ENCODE measurements around the gene PPEF2.
A peak's percentile ranks its signal among the peaks of the same experiment; 100 is the strongest.
"Not testable (repeated sequence)": the region's sequence is repeated elsewhere in the genome, so short reads cannot be mapped to it uniquely, and the experiment has no call there.

PPEF2 gene, protein sequence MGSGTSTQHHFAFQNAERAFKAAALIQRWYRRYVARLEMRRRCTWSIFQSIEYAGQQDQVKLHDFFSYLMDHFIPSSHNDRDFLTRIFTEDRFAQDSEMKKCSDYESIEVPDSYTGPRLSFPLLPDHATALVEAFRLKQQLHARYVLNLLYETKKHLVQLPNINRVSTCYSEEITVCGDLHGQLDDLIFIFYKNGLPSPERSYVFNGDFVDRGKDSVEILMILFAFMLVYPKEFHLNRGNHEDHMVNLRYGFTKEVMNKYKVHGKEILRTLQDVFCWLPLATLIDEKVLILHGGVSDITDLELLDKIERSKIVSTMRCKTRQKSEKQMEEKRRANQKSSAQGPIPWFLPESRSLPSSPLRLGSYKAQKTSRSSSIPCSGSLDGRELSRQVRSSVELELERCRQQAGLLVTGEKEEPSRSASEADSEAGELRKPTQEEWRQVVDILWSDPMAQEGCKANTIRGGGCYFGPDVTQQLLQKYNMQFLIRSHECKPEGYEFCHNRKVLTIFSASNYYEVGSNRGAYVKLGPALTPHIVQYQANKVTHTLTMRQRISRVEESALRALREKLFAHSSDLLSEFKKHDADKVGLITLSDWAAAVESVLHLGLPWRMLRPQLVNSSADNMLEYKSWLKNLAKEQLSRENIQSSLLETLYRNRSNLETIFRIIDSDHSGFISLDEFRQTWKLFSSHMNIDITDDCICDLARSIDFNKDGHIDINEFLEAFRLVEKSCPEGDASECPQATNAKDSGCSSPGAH

DNA sequence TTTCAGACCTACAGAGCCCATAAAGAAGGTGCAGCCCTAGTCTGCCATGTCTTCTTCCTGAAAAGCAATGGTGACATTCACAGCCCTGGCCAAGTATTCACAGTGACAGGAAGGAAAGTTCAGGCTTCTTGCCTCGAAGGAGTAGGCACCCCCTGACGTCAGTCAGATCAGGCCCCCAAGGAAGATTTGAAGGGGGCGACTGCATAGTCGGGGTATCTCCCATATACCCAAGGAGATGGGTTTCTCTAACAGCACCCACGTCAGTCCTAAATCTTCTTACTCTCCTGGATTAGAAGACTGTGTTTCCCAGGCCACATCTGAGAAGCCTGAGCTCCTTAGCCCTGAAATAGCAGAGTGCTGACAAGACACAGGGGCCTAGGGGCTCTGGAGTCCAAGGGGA lies at the start of gene PPEF2:
PPEF2 (minus strand) TSS at position 101 of the 400 bp plus-strand sequence. CDS start 6,127 bp downstream, outside the sequence.
- DNase-seq (ENCODE audit: low read depth) = no peak

DNA sequence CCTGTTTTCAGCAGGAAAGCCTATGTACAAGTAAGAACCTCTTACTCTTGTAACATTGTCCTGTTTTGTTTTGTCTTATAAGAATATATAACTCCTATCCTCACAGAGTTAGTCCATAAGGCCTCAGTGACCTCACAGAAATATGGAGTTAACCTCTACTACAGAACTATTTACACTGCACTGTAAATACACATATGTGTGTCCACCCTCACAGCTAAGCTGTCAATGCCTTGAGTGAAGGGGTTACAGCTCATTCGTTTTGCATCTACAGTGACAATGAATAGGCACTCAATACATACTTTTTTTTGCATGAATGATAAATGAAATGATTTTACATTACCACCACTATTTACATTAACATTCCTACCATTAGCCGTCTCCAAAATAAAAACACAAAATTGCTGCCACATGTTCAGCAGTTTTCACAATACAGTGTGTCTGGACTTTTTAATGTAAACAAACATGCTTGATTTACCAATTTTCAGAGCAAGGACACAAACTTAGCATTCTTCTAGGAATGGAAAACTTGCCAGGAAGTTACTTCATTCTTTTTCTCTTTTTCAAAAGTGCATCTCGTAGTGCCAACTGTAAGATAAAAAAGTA lies 48.1 kb upstream of the PPEF2 start:
- DNase-seq (ENCODE audit: low read depth) = no peak

DNA sequence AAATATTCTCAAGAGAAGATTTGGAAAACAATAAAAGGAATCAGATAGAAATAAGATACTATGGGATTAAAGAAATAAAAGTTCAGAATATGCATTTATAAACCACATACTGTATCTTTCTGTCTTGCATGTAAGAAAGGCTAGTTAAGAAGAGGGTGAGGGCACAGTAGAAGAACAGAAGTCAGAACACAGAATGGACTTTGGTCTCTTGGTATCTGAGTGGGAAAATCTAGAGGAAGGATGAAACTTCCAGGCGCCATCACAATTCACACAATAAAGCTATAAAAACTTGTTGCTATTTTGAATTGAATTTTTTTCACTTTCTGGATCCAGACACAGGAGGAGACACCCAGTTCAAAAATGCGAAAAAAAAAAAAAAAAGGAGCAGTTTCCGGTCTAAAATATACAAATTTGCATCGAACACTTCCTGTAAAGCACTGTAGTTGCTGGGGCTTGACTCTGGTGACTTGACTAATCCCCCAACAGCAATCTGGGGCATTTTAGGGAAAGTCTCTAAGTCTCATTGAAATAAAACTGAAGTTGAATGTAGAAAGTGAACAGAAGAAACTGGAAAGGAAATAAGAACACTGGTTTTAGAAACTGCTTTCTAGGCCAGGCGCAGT lies 46.7 kb upstream of the PPEF2 start:
- DNase-seq (ENCODE audit: low read depth) = no peak

DNA sequence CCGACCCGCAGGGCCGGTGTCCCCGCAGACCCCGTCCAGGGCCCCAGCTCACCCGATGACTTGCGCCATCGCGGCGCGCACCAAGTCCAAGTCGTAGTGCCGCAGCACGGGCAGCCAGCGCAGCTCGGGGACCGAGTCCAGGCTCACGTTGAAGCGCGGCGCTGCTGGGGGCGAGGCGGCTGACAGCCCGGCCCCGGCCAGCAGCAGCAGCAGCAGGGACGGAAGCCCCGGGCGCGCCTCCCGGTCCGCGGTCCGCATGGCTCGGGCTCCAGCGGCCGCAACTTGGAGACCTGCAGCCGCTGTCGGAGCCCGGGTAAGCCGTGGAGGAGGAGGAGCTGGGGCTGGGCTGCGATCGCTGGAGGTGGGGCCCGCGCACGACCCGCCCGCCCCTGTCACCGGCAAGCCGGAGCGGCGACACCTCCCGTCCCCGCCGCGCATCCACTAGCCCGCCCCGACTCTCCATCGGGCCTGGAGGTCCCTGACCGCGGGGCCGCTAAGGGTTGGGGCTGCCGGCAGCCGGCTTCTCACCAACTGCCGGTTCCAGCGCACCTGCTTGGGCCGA lies 38.5 kb upstream of the PPEF2 start, which contains the start of gene NAAA:
NAAA (minus strand) TSS at position 322 of the 562 bp plus-strand sequence; CDS start at position 258, 64 bp downstream.
- peak; percentile 64 for DNase-seq (ENCODE audit: low read depth)

DNA sequence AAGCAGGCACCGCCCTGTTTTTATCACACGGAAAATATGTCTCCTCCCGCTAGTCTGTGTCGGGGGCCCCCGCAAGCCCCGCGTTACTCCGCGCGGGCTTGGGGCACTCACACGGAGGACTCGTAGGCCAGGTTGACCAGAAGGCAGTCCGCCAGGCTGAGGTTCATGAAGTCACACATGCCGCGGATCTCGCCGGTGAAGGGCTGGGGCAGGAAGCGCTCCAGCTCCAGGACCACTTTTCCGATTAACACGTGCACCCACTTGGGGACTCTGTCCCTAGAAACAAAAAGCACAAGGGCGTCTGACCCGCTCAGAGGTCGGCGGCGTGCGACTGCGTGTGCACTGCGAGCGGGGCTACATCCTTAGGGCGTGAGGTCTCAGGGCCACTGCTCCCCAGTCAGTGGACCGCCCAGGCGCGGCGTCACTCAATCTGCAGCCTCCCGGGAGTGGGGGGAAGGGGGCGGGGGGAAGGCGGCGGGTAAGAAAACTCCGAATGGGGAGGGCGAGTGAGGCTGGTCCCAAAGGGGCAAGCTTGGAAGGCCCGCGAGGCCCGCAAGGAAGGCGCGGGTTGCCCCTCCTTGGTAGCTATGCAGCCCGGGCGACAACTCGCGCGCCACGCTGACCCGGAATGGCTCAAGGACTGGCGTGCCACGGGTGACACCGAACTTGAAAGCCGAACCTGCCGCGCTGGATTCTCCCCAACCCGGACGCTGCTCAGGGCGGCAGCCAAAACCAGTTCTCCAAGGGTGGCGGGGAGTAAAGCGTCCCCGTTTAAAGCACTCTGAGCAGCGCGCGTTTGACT lies 37.8 kb upstream of the PPEF2 start:
- peak; percentile 60 for DNase-seq (ENCODE audit: low read depth)

DNA sequence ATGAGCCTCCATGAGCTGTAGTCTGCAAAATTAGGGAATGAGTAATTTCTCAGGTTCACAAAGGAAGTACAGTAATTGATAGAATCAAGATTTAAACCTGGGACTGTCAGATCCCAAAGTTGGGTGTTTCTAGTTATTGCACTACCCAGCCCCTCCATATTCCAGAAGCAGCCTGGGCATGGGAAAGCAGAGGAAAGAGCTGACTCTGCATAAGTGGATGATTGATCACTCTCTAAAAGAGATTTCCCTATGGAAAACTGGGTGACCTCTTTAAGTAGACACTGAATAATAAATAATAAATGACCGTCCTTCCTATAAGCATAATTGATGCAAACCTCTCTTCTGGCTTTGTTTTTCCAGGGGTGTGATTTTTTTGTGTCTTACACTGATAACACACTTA lies 33.4 kb upstream of the PPEF2 start:
- no peak for DNase-seq (ENCODE audit: low read depth)

DNA sequence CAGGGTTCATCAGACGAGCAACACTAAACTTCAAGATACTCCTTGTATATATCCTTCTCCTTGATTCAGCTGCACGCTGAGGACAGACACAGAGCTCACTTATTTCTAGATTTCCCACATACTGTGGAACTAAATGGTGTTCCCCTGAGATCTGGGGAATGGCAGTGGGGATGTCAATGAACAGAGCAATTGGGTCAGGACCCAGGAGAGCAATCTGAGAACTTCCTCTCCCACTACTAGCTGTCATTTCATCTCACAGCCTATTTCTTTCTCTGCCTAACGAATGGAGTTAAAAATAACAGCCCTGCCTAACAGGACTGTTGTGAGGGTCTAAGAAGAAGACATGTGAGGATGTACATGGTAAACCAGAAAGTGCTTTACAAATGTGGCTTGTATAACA lies 27.9 kb upstream of the PPEF2 start:
- DNase-seq (ENCODE audit: low read depth) = no peak

DNA sequence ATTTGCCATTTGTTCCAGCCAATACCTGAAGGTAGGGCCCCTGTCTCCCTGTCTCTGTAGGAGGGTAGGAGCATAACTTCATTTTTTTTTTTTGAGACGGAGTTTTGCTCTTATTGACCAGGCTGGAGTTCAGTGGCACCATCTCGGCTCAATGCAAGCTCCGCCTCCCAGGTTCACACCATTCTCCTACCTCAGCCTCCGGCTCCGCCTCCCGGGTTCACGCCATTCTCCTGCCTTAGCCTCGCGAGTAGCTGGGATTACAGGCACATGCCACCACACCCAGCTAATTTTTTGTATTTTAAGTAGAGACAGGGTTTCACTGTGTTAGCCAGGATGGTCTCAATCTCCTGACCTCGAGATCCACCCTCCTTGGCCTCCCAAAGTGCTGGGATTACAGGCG lies 22.7 kb upstream of the PPEF2 start:
- DNase-seq (ENCODE audit: low read depth) = not testable (repeated sequence)

DNA sequence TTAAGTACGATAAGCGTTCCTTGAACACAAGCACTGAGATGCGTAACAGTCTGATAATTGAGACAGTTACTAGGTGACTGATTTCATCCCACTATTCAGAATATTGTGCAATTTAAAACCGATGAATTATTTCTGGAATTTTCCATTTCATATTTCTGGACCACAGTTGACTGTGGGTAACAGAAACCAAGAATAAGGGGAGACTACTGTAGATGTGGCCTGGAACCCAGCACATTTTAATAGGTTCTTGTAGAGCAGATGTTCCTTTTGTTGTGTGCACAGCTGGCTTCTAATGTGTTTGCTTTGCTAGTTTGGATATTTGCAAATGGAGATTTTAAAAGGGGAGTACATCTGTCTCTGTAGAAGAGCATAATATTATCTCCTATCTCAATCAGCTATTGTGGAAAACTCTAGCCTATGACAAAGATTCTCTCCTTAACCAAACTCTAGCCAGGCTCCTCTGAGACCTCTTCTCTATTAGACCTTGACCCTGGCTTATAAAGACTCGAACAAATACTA lies 22.1 kb upstream of the PPEF2 start:
- DNase-seq (ENCODE audit: low read depth) = no peak

DNA sequence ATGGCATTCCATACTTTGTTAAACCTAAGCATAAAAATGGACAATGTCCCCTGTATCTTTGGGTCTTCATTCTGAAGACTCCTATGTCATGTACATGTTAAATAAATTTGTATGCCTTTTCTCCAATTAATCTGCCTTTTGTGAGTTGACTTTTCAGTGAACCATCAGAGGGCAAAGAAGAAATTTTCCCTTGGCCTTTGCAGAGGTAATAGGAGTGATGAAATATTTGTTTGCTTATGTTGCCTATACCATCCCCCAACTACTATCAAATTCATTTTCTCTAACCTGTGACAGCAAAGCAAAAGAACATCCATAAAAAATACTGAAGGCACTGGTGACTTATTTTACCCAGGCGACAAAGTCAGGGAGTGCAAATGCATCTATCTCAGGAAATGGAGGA lies 20.3 kb upstream of the PPEF2 start:
- DNase-seq (ENCODE audit: low read depth) = no peak

DNA sequence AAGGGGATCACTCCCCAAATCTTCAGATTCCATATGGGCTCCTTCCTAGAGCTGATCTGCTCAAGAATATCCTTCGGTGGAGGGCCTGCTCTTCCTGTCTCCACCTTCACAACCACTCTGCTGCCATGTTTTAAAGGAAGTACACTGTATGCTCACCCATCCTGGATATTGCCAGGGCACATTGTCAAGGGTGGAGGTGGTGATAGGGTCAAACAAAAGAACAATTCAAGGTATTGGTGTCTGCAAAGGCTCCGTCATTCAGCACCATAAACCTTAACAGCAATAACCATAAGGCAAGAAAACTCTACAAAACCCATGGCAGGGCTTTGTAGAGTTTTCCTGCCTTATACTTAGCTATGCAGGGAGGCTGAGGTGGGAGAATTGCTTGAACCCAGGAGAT lies 19.7 kb upstream of the PPEF2 start:
- no peak for DNase-seq (ENCODE audit: low read depth)

DNA sequence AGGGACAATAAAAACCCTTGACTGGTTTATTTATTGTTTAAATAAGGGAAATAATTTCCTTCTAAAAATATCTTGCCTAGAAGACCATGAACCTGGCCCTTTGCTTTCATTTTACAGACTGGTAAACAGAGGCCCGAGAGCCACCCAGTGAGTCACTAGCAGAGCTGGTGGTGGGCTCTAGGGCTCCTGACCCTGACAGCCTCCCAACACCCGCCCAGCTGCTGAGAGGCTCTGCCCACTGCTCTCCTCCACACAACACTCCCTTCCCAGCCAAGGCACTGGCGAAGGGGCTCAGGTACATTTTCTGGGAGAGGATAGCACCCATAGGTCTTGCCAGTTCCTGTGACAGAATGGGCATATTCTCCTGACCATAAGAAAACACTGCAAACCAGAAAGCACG lies 18.1 kb upstream of the PPEF2 start:
- no peak for DNase-seq (ENCODE audit: low read depth)

DNA sequence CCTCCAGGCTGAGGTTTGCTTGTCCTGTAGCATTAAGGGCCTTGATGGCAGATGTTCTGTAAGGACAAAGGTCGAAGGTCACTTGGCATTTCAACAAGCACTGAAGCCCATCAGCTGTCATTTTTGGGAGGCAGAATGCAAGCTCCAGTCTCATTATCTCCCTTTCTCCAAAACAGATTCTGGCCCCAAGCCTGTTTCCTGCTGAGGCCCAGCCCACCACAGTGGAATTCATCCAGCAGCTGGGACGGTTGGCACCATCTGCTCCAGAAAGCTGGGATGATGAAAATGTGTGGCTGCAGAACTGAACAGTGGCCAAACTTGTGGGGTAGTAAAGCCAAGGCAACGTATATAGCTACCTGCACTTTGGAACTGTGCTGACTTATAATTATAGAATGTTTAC lies 17.7 kb upstream of the PPEF2 start:
- DNase-seq (ENCODE audit: low read depth) = no peak

DNA sequence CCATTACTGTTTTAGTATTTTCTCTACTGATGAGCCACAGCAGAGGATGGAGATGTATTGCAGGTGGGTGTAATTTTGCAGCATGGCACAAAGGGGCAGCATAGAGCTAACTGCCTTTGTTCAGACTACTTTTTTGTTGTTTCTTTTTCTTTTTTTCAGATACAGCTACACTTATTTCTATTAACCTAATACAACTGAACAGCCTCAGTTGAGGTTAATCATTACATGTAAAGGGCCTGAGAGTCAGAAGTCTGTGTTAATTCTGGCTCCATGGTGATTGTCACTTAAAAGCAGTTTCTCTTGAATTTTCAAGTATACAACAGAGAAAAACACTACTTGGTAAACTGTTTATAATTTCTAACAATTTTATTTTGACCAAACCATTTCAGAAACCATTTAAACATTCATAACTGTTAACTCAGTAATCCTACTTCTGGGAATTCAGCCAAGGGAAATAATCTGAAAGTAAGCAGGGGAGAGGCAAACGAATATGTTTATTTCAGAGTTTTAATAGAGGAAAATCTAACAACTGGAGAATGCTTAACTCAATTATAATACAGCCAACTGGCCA lies 13.9 kb upstream of the PPEF2 start:
- DNase-seq (ENCODE audit: low read depth) = no peak

DNA sequence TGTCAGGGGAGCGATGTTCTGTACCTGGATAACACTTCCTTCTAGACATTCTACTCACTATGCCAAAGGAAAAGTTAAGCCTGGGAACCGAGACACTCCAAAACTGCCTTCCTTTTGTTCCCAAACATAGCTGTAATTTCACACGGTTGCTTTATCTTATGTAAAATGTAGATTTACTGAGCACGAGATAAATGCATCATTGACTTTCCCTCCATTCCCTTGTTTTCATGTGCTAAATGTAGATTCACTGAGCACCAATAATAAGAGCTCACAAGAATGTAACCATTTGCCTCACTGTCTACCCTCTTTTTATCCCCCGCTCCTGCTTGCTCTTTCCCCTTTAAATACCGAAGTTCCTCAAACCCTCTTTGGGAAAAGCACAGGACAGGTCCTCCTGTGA lies 10.7 kb upstream of the PPEF2 start:
- DNase-seq (ENCODE audit: low read depth) = no peak

DNA sequence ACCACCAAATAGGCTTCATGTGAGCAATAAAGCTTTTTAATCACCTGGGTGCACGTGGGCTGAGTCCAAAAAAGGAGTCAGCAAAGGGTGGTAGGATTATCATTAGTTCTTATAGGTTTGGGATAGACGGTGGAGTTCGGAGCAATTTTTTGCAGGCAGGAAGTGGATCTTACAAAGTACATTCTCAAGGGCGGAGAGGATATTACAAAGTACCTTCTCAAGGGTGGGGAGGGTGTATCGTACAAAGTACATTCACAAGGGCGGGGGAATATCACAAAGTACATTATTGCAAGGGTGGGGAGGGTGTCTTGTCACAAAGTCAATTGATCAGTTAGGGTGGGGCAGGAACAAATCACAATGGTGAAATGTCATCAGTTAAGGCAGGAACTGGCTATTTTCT lies 8.6 kb upstream of the PPEF2 start:
- not testable (repeated sequence) for DNase-seq (ENCODE audit: low read depth)

DNA sequence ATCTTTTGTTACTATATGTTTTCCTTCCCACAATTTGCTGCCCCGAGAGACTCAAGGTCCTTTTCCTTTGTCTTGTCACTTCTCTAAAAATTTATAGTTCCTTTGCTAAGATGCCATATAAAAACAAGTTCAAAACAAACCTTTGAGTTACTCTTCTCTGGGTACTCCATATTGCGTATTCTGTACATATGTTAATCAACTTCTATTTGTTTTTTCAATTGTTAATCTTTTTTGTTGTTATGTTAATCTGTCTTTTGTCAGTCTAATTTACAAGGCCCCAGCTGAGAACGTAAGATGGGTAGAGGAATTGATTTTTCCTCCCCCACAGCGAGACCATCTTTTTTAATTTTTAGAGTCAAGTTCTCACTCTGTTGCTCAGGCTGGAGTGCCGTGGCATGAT lies 7.2 kb upstream of the PPEF2 start:
- DNase-seq (ENCODE audit: low read depth) = no peak

DNA sequence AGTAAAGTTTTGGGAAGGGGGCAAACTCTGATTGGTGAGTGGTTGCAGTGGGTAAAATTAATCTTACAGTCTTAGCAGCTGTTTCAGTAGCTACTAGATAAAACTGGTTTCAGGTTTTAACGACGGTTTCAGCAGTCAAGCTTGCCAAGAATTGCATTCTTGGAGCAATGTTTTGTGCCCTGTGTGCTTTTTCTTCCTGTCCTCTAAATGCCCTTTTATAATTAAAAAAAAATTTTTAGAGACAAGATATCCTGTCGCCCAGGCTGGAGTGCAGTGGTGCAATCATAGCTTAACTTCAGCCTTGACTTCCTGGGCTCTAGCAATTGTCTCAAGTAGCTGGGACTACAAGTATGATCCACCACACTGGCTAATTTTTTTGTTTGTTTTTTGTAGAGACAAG lies 6.3 kb upstream of the PPEF2 start:
- DNase-seq (ENCODE audit: low read depth) = no peak

DNA sequence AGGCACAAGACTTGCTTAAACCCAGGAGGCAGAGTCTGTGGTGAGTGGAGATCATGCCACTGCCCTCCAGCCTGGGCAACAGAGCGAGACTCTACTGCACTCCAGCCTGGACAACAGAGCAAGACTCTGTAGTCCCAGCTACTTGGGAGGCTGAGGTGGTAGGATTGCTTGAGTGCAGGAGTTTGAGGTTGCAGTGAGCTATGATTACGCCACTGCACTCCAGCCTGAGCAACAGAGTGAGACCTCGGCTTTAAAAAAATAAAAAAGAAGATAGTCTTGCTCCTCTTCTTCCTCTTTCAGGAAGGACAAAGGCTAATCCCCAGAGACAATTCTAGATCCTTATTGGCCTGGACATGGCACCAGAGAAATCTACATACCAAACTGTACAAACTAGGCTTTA lies 5.7 kb upstream of the PPEF2 start:
- DNase-seq (ENCODE audit: low read depth) = no peak

DNA sequence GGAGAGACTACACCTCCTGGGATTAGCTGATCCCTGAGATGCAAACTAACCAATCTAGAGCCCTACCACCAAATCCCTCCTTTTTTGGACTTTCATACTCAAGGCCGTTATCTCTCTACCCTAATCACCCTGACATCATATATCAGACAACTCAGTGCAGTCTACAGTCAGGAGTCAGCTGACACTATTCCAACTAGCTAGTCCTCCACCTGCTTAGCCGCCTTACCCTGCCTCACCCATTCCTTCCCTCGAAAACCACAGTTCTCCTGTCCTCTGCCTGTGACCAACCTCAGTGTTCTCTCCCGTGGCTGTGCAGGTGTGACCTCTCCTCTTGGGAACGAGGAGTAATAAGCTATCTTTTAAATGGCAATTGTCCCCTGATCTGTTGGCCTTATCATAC lies 1.8 kb upstream of the PPEF2 start:
- DNase-seq (ENCODE audit: low read depth) = no peak

DNA sequence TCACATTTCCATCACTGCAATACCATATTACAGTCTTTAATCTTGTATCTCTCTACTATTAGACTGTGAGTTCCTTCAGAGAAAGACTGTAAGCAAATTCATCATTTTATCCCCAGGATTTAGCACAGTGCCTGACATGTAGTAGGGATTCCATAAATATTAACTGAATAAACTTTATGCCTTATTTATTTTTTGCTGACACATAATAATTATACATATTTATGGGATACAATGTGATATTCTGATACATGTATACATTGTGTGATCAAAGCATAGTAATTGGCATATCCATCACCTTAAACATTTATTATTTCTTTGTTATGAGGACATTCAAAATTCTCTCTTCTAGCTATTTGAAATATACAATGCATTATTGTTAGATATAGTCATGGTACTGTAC lies 3.7 kb downstream of the PPEF2 start:
- no peak for DNase-seq (ENCODE audit: low read depth)
